ENCODE data around the gene CCDC27.

- no peak for TF ChIP-seq POLR2AphosphoS5 (IDR thresholded peaks at IDR 0.05)
- TF ChIP-seq CTCF (IDR thresholded peaks at IDR 0.05): no peak
- TF ChIP-seq POLR2A (IDR thresholded peaks at IDR 0.05): no peak
- TF ChIP-seq EP300 (IDR thresholded peaks at IDR 0.05; ENCODE audit: low read depth): no peak
Observed at GRCh38 chr1:3763351-3764125, 11.3 kb downstream of the CCDC27 start.

All from transverse colon (tissue), 4 donors.